GM19455 (cell line): ENCODE measurements around the gene MEGF11.

Experiments used
- ATAC-seq: cut with Tn5 transposase; IDR thresholded peaks from one replicate; pipeline ENCODE4 v1.9.1; 2021; ENCODE audit not compliant: unreplicated experiment

Gene MEGF11

DNA sequence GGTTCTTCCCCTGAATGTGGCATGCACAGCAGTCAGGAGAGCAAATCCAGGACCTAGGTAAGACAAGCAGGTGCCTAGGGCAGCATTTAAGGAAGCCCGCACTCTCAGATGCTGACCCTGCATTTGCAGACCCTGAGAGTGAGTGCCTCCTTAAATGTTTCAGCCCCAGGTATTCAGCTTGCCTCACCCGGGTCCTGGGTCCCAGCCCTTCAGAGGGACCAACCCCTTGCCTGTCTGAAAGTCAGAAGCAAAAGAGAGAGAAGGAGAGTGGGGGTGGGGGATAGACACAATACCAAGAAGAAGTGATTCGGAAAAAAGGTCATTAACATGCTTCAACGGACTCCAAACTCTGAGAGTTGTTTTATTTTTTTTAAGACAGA is 75.0 kb downstream of the MEGF11 start:
- no peak for ATAC-seq

DNA sequence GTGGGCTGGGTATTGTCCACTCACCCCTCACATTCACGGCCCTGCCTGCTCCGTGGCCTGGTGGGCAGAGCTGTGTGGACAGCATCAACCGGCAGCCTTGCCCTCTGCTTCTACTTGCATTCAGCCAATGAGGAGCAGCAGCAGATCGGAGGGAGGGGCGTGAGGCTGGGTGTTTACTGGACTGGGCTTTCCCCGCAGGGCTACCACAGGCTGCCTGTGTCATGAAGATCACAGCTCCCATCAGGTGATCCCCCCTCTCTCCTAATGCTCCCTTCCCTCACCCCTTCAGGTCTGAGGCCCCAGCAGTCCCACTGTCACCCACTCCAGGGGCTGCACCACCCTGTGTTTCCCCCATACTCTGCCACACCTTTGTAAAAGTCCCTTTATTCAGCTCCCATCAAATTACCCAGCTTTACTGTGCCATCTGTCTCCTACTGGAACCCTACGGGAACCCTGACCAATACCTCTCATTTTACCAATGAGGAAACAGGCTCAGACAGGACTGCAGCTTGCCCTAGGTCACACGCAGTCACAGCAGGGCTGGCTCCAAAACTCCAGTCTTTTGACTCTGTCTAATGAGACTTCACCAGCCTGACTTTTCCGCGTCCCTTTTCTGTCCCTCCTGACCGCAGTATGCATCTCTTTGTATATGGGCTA is 81.1 kb downstream of the MEGF11 start:
- ATAC-seq, result no peak

DNA sequence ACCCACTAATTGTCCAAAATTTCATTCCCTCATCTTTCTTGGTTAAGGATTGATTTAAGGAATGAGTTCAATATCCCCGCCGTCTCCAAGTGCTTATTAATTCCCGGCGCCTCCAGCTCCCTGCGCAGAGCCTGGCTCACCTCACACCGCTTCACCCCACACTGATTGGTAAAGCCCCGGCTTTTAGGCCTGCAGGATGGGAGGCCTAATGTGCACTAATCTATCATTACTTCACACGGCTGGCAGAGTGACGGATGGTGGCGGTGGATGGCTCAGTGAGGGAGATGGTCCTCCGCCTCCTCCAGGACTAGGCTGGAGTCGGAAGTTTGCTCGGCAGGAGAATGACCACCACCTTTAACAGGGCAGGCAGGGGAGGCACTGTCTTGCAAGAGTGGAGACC is 81.7 kb downstream of the MEGF11 start:
- ATAC-seq, result no peak

GRCh38 chr15:66170716-66171115 is 82.8 kb downstream of the MEGF11 start:
- no peak for ATAC-seq

DNA sequence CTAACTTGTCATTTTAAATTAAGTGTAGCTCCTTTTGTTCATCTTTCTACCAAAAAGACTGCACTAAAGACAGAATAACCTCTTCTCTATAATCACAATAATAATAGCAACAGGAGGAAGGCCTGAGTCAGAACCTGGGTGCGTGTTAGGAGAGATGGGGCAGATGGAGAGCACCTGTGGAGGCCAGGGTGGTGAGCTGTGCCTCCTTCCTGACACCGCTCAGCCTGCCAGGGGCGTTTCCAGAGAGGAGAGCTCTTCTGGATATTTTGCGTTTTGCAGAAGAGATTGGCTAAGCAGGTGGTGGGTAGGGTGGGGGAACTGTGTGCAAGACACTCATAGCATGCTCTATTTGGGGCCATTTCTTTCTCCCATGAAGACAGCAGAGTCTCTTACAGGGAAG is 83.5 kb downstream of the MEGF11 start:
- ATAC-seq, result no peak

DNA sequence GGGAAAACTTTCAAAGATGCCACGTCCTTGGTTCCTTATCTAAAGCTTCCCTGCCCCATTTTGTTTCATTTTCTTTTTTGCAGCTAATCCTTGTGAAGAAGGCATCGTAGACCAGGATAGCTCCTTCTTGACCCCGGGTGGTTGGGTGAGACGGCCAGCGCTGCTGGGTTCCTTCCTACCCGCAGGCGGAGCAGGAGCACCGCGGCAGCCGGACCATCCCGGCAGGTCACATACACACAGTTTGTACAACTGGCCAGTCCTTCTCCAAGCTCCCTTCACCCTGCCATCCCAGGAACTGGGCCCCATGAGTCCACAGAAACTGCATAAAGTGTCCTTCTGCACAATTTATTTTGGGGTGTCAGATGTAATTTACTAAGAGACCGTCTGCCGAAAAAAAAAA is 83.9 kb downstream of the MEGF11 start:
- no peak for ATAC-seq

DNA sequence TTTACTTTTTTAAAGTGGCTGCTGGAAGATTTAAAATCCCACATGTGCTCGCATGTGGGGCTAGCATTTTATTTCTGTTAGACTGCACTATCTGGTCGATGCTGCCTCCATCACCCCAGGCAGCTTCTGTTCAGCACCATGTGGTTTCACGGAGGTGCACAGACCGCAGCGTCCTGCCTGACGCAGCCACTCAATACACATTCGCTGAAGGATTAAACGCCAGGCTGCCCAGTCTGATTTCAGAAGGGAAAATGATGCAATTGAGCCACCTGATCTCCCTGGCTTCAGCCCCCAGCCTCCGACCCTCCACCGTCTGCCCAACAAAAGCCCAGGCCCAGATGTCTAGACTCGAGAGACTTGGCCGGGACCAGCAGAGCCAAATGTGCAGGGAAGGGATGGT is 84.5 kb downstream of the MEGF11 start:
- no peak for ATAC-seq

- ATAC-seq, result no peak
Measured at GRCh38 chr15:66167854-66168253, 85.7 kb downstream of the MEGF11 start.

DNA sequence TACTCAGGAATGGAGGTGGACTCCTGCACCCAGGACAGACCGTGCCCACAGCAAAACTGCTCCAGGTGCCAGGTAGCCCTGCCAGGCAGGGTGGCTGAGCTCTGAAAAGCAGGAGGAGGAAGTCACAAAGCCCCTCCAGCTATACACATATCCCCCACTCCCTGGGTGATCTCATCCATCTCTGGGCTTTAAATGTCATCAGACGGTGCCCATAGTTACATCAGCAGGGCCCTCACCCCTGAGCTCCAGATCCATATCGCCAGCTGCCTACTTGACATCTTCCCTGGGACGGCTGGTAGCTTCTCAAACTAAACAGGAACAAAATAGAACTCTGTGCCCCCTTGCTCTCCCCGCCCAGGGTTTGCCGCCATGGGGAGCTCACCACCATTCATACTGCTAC is 87.7 kb downstream of the MEGF11 start:
- ATAC-seq, result no peak

GRCh38 chr15:66164788-66165187 is 88.8 kb downstream of the MEGF11 start:
- ATAC-seq, result no peak

DNA sequence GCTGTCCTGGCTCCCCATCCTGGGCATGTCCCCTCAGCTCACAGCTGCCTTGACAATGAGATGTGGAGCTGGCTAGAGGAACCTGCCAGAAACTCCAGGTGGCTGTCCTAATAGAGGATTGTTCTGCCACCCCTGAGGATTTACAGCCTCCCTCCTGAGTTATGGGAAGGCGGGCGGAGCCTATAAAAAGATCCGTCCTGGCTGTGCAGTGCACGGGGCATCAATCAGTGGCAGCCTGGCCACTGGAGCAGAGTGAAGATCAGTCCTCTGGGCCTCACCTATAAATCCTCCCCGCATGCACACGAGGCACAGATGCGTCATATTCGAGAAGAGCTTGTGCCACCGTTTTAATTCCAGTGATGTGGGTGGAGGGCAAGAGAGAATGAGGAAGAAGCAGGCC is 90.0 kb downstream of the MEGF11 start:
- ATAC-seq, result no peak

- no peak for ATAC-seq
Measured at GRCh38 chr15:66162286-66162685, 91.3 kb downstream of the MEGF11 start.

DNA sequence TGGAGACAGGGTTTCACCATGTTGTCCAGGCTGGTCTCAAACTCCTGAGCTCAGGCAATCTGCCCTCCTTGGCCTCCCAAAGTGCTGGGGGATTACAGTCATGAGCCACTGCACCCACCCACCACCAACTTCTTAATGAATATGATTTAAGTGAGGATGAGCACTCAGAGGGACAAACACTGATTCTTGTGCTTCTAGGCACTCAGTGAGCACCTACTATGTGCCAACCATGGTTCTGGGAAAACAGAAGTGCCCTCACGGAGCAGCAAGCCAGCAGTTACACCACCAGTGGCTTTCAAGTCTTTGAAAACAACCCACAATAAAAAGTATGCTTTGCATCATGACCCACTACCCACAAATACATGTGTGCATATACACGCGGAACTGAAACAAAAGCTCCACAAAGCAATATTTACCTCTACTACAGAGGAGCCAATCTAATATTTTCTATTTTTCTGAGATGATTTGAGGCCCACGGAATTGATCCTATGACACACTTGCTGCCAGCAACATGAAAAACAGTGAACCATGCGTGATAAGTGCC is 91.9 kb downstream of the MEGF11 start:
- ATAC-seq, result no peak

DNA sequence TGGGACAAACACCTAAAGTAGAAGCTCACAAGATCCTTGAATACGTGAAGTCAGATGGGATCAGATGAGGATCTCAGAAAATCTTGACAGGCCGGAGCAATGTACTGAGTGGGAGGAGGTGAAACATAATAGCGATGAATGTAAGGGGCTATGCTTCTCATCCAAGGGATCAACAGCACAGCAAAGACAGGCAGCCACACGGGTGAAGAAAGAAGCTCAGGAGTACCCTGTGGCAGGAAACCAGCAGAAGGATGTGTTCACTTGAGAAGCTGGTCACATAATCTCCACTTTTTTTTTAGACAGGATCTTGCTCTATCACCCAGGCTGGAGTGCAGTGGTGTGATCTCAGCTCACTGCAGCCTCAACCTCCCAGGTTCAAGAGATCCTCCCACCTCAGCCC is 92.4 kb downstream of the MEGF11 start:
- ATAC-seq, result no peak

GRCh38 chr15:66157507-66157906 is 96.0 kb downstream of the MEGF11 start:
- no peak for ATAC-seq

DNA sequence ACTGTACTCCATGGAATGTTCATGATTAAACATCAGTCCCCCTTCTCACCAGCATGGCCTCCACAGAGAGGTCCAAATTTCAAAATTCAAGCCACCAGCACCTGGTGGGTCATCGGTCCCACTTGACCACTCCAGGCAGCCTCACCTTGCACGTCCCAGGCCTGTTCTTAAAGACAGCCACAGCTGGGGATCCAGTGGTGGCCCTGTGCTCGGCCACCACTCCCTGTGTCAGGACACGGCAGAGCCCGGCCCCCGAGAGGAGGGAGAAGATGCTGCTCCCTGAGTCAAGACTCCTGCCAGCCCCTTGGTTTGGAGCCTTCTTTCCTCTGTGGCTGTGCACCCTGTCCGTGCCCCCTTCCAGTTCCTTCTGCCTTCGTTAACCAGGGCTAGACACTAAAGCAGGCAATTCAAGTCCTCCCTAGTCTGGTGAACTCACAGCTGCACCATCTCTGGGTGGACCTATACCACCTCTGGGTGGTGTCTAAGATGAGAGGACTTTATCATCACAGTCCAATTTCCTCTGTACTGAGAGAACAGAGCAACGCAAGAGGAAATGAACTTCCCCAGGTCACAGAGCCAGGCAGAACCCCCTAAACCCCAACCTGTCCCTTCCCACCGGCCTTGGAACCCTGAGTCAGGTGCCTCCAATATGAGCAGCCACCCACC is 97.1 kb downstream of the MEGF11 start:
- ATAC-seq, result no peak

GRCh38 chr15:66155065-66155464 is 98.5 kb downstream of the MEGF11 start:
- ATAC-seq, result no peak

GRCh38 chr15:66154581-66154980 is 99.0 kb downstream of the MEGF11 start:
- no peak for ATAC-seq

DNA sequence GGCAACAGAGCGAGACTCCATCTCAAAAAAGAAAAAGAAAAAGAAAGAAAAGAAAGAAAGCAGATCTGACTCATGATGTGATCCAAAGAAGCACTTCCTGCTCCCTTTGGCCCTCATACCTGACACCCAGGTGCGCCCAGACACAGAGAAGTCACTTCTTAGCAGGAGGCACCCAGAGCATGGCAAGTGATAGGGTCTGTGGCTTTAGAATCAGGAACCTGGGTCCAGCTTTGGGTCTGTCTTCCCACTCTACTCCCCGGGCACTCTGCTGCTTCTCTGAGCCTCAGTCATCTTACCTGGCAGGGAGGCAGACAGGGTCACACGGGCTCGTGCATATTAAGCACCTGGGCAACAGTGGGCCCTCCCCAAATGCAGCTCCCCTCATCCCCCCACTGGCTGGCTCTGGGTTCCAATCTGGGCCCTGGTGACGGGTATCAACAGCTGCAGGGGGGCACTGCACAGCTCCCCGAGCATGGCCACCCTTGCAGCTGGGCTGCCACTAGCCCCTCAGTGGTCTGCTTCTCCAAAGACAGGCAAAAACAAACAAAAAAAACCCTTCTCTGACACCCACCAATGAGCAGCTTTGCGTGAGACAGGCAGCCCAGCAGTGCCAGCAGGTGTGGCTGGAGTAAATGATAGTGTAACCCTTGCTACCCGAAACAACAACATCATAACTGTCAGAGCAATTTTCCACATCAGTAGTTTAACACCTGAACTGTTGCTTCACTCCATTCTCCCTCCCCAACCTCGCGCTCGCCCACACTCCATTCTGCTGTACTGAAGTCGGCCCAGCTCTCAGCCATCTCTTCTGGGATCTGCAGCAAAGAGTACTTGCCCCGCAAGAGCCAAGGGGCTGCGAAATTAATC is 99.8 kb downstream of the MEGF11 start:
- ATAC-seq, result peak; percentile 82

DNA sequence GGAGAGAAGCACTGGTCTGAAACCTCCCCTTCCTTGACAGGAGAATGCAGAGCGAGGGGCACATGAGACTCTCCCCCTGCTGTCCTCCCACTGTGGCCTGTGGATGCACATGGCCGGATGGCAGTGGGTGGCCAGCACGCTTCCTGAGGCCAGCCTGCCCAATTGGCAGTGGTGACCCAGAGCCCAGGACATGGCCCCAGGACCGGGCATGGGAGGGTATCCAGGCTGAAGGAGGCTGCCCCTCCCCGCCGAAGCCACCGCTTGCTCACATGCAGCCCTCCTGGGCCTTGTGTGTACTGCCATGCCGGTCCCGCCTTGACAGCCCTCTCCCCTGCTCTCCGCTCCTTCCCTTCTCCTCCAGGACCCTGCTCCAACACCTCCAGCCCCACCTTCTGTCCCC is 100.9 kb downstream of the MEGF11 start:
- no peak for ATAC-seq

DNA sequence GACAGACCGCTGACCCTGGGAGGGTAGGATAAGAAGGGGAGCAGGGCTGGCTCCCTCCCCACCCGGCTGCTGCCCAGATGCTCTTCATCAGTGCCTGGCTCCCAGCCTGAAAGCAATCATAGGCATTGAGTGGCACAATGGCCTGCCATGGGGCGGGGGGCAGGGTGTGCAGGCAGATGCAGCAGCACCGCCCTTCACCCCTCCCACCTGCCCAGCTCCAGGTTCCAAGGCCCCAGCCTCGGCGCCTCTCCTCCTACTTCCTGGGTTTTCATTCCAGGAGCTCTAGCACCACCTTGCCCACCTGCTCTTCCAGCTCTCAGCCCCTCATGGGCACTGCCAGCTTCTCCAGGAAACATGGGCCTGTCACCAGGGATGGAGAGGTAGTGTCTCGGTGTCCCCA is 101.7 kb downstream of the MEGF11 start:
- ATAC-seq, result no peak

DNA sequence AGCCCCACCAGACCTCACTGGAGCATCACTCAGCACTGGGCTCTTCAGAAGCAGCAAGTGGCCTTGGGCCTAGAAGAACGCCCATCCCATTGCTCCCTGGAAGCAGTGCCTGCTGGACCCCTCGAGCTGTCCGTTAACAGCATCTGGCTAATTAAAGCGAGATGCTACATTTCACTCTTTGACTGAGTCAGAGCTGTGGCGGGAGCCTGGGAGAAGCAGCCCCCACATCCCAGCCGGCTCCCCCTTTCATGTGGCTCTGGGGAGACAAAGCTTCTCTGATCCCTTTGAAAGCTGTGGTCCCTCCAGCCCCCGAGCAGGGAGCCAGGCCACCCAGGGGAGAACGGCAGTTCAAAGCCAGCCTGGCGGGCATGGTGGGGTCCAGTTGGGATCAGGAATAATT is 103.7 kb downstream of the MEGF11 start:
- no peak for ATAC-seq
